HepG2 (cell line): ENCODE results near the gene ITPRIP. TPM values are rescaled to one million over a fixed set of nuclear protein-coding genes. Genes with fewer than 3 reads are reported as not detected.

Source experiments
- ATAC-seq: fragments of 200-7000 bp; cut with Tn5 transposase; 3 replicates; pipeline ENCODE4 v1.9.1; 2020; ENCODE audit warnings: mild to moderate bottlenecking, moderate library complexity
- BruUV-seq: library from RNA; stranded (reverse); fragments of 400-500 nt; replicated peaks from 2 replicates; lab custom pipeline; 2021; lab: Mats Ljungman, UMichigan
- CTCF ChIA-PET: fragments of 300-600 bp; formaldehyde crosslinking; extraction: SDS; loops from one replicate; lab custom pipeline; 2021; ENCODE audit warnings: low total read pairs, inconsistent platforms, low intra/inter-chr PET ratio; lab: Yijun Ruan, JAX
- POLR2A ChIA-PET: fragments of 350-600 bp; sonication (Branson Sonifier 250); formaldehyde crosslinking; loops from one replicate; lab custom pipeline; 2020; ENCODE audit warnings: antibody characterized with exemption, inconsistent platforms; lab: Yijun Ruan, JAX
- DNase-seq: peaks from one replicate; pipeline ENCODE4 v3.0.0-alpha.2; 2015; ENCODE audit warnings: low spot score
- FAIRE-seq: peaks from 3 replicates; lab custom pipeline; 2011; peaks lifted over from hg19 to GRCh38; lab: Jason Lieb, UNC
- H2AFZ ChIP-seq: one replicate; pipeline ENCODE4 v1.6.1; 2011; ENCODE audit warnings: low read length, inconsistent platforms
- H3K27ac ChIP-seq: fragments of 300-600 bp; 3 replicates; pipeline ENCODE4 v1.8.0; 2011; ENCODE audit warnings: mixed run types, mild to moderate bottlenecking, mixed read lengths, low read length, inconsistent platforms; ENCODE audit not compliant: insufficient read depth; ENCODE audit errors: extremely low read length
- H3K27me3 ChIP-seq, 2 experiments: fragments of 200-600 bp in 1 of 2; 2 replicates in 1 of 2; 3 replicates in 1 of 2; pipeline versions ENCODE4 v1.6.0 to v1.8.0; 2011; ENCODE audit warnings: low read length in 2 of 2, mild to moderate bottlenecking in 2 of 2, moderate library complexity in 2 of 2, inconsistent platforms in 1 of 2; ENCODE audit not compliant: insufficient read depth in 2 of 2, control insufficient read depth in 1 of 2
- H3K36me3 ChIP-seq, 2 experiments: fragments of 200-600 bp in 1 of 2; replicated peaks in 1 of 2; 2 replicates in 1 of 2; 3 replicates in 1 of 2; pipeline versions ENCODE4 v1.5.1 to v1.8.0; 2011; ENCODE audit warnings: low read length in 2 of 2, inconsistent platforms in 1 of 2; ENCODE audit not compliant: insufficient read depth in 2 of 2, control insufficient read depth in 1 of 2
- H3K4me1 ChIP-seq: 2 replicates; pipeline ENCODE4 v1.5.1; 2012; ENCODE audit warnings: low read length, inconsistent platforms; ENCODE audit not compliant: insufficient read depth
- H3K4me2 ChIP-seq: 2 replicates; pipeline ENCODE4 v1.6.0; 2011; ENCODE audit warnings: low read depth, low read length, inconsistent platforms
- H3K4me3 ChIP-seq, 3 experiments: fragments of 200-600 bp in 1 of 3; sonication (generic), shearing (Covaris generic) in 1 of 3; replicated peaks in 1 of 3; 2 replicates each; pipeline ENCODE4 v1.5.1; 2011 to 2016; ENCODE audit warnings: low read length in 3 of 3, inconsistent platforms in 2 of 3, low read depth in 2 of 3, mild to moderate bottlenecking in 2 of 3, control low read depth in 1 of 3, mixed read lengths in 1 of 3; ENCODE audit not compliant: insufficient read depth in 1 of 3
- H3K79me2 ChIP-seq: one replicate; pipeline ENCODE4 v1.6.1; 2011; ENCODE audit warnings: low read length, inconsistent platforms; ENCODE audit not compliant: insufficient read depth
- H3K9ac ChIP-seq: 2 replicates; pipeline ENCODE4 v1.6.0; 2011; ENCODE audit warnings: mild to moderate bottlenecking, low read depth, low read length, inconsistent platforms; ENCODE audit not compliant: insufficient read depth
- H3K9me3 ChIP-seq: 2 replicates; pipeline ENCODE4 v1.5.1; 2012; ENCODE audit warnings: mild to moderate bottlenecking, low read length
- H4K20me1 ChIP-seq: 2 replicates; pipeline ENCODE4 v1.6.0; 2011; ENCODE audit warnings: inconsistent platforms, mild to moderate bottlenecking, low read length, moderate library complexity; ENCODE audit not compliant: insufficient read depth
- CBFB ChIP-seq: sonication (generic); formaldehyde crosslinking; IDR thresholded peaks from 2 replicates; pipeline ENCODE4 v1.4.0; 2020; ENCODE audit warnings: missing genetic modification reagents
- IRX3 ChIP-seq: sonication (generic); formaldehyde crosslinking; IDR thresholded peaks from 2 replicates; pipeline ENCODE4 v1.8.1; 2023; ENCODE audit warnings: mild to moderate bottlenecking, low read depth, missing genetic modification reagents, borderline replicate concordance
- TGIF2 ChIP-seq: IDR thresholded peaks from 2 replicates; pipeline ENCODE4 v1.6.1; 2016; ENCODE audit warnings: control low read depth, missing compliant biosample characterization
- ZBTB21 ChIP-seq: sonication (generic); formaldehyde crosslinking; IDR thresholded peaks from 2 replicates; pipeline ENCODE4 v1.4.0; 2020; ENCODE audit warnings: missing genetic modification reagents
- ZFP82 ChIP-seq: sonication (generic); formaldehyde crosslinking; IDR thresholded peaks from 2 replicates; pipeline ENCODE4 v1.5.1; 2020; ENCODE audit warnings: mild to moderate bottlenecking, missing genetic modification reagents, borderline replicate concordance
- ZNF12 ChIP-seq: sonication (generic); formaldehyde crosslinking; IDR thresholded peaks from 2 replicates; pipeline ENCODE4 v1.5.0; 2020; ENCODE audit warnings: missing genetic modification reagents
- ZNF530 ChIP-seq: sonication (generic); formaldehyde crosslinking; IDR thresholded peaks from 2 replicates; pipeline ENCODE4 v1.5.0; 2020; ENCODE audit warnings: low read depth, mild to moderate bottlenecking, missing genetic modification reagents
- ZNF646 ChIP-seq: sonication (generic); formaldehyde crosslinking; IDR thresholded peaks from 2 replicates; pipeline ENCODE4 v1.9.0; 2021; ENCODE audit warnings: mild to moderate bottlenecking, missing genetic modification reagents
- ZNF775 ChIP-seq: sonication (generic); formaldehyde crosslinking; IDR thresholded peaks from 2 replicates; pipeline ENCODE4 v1.4.0; 2020; ENCODE audit warnings: missing genetic modification reagents, mild to moderate bottlenecking, moderate library complexity, borderline replicate concordance
- WGBS: methylation state at CpG from one replicate; pipeline ENCODE4 v1.1.6; 2017; ENCODE audit warnings: low lambda C conversion rate; 5-methylcytosine and 5-hydroxymethylcytosine counted together
- in situ Hi-C: cut with HindIII; loops from 2 replicates; pipeline ENCODE4 v1.10.0; 2017; ENCODE audit warnings: low pct_unique_long_range_greater_than_20kb; ENCODE audit not compliant: extremely low pct_ligation_motif_present
- intact Hi-C: fragments of 100-400 bp; cut with micrococcal nuclease; formaldehyde crosslinking; loops from one replicate; pipeline ENCODE4 v1.10.0; 2022; ENCODE audit not compliant: unreplicated experiment
- polyA plus RNA-seq, 8 experiments: library from polyadenylated mRNA; depleted of rRNA in 3 of 8; stranded (reverse) in 7 of 8; unstranded in 1 of 8; fragments of >200 nt; fragmentation: Illumina TruSeq in 4 of 8; extraction: Trizol in 4 of 8; gene quantifications; 2 replicates each; pipeline versions ENCODE4 v1.2.1 to v1.2.3, GENCODE V29; 2011 to 2016; ENCODE audit warnings: low read depth in 4 of 8, missing spikeins in 1 of 8, mixed read lengths in 1 of 8; ENCODE audit not compliant: insufficient read depth in 1 of 8
- total RNA-seq, 5 experiments: library from RNA; depleted of rRNA; stranded (reverse); fragments of >200 nt; fragmentation: Illumina TruSeq; extraction: Trizol; gene quantifications; 2 replicates each; pipeline ENCODE4 v1.2.3, GENCODE V29; 2016; ENCODE audit warnings: low read depth in 1 of 5

ITPRIP gene
- total and polyA plus RNA-seq, 2 of the 13 experiments (the other 11 are each of a cell fraction or from before 2014, with no cell fraction given), result 1.00 to 2.8 TPM

DNA sequence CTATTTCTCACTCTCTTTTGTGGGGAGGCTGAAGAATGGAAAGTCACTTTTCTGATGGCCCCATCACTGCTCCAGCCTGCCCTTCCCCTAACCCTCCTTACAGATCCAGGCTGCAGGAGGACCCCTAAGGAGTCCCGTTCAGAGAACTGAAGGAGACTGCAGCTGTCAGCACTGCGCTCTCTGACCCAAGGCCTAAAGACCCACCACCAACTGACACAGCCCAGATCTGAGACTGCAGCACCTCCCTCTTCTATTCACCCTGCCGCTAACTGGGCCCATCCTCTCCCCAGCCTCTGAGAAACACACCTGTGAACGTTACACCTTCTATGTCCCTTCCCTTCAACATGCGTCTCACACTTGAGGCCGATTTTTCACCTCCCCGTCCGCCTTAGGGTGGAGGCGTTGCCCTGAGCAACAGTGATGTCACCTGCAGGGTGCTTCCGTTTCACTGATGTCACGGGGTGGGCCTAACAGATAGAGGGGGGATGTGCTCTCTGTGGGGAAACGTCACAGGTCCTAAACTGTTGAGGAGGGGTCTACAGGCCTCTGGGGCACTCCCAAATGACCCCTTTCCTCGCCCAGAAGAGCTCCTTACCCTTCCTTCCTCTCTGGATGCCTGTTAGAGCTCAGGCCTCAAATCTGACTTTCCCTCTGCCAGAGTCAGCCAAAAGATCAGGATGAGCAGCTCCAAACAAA lies 5.1 kb downstream of the ITPRIP start:
- ATAC-seq, result no peak
- Histone ChIP-seq H3K27me3 (no peaks in the 10 kb centered on the region), H3K4me1 (peaks cover 70% of the 10 kb centered on the region), H4K20me1 (no peaks in the 10 kb centered on the region), H3K79me2 (no peaks in the 10 kb centered on the region), H3K9ac (no peak overlapping the region), H2AFZ (no peak overlapping the region), H3K27ac (no peak overlapping the region), H3K36me3 (no peaks in the 10 kb centered on the region; a peak in 1 of 5 replicates), H3K4me3 (no peak overlapping the region), H3K9me3 (no peaks in the 10 kb centered on the region), H3K4me2 (no peak overlapping the region)
- WGBS, result 90% methylated on average over 12 of the region's 13 CpGs
- no TSS peak for BruUV-seq
- intact Hi-C loops (no loop called here), in situ Hi-C loops (no loop called here)
- FAIRE-seq, result no peak
- no peak for DNase-seq
- no peak for TF ChIP-seq TGIF2 (CRISPR knock-in tag)
- TF ChIP-seq ZNF646 (CRISPR knock-in tag), result no peak
- no peak for TF ChIP-seq ZFP82 (CRISPR knock-in tag)
- TF ChIP-seq ZNF12, result no peak
- TF ChIP-seq IRX3 (CRISPR knock-in tag), result no peak
- TF ChIP-seq ZBTB21 (CRISPR knock-in tag), result no peak
- TF ChIP-seq ZNF775 (CRISPR knock-in tag), result no peak
- no peak for TF ChIP-seq CBFB (CRISPR knock-in tag)
- TF ChIP-seq ZNF530 (CRISPR knock-in tag), result no peak
- POLR2A ChIA-PET, result no interaction called here
- CTCF ChIA-PET, result no interaction called here
